AG04449 (cell line): ENCODE measurements around the gene AKAP7.

Experiments used
- CTCF ChIA-PET: fragments of 350-600 bp; formaldehyde crosslinking; extraction: SDS; loops from one replicate; lab custom pipeline; 2021; ENCODE audit warnings: antibody characterized with exemption; lab: Yijun Ruan, JAX
- POLR2A ChIA-PET: fragments of 400-600, 350-600 bp; formaldehyde crosslinking; extraction: SDS; loops from one replicate; lab custom pipeline; 2020; ENCODE audit warnings: antibody characterized with exemption, inconsistent platforms; lab: Yijun Ruan, JAX
- DNase-seq: peaks from one replicate; pipeline ENCODE4 v3.0.0-alpha.2; 2010; ENCODE audit warnings: low read depth, low spot score
- H3K4me3 ChIP-seq: 2 replicates; pipeline ENCODE4 v1.5.1; 2011; ENCODE audit warnings: low read depth, mild to moderate bottlenecking, control low read depth, low read length
- TF ChIP-seq, protein P1 (sequence below): IDR thresholded peaks from one replicate; pipeline ENCODE4 v1.5.1; 2011; ENCODE audit warnings: mild to moderate bottlenecking, moderate library complexity, low read length, control low read depth, inconsistent platforms; ENCODE audit not compliant: insufficient read depth; ENCODE audit errors: missing control alignments

AKAP7 gene

DNA sequence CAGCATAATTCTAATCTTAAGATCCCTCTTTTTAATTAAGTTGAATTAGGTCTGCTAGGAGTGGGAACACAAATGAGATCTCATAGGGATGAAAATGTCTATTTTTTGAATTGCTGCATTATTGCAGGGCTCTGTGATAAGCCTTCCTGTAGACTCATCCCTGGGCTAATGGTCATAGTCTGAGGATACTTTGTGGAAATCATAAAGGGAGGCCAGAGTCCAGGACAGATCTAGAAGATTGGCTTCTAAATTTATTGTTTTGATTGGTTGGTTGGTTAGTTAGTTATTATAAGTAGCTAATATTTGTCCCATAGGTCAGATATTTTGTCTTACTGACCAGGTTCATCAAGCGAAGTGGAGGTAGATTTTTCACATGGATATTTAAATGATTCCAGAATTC, 142.3 kb downstream of the AKAP7 start:
- ChIA-PET CTCF (no interaction called here), POLR2A (no interaction called here)
- no peak for DNase-seq
- TF ChIP-seq, protein P1, sequence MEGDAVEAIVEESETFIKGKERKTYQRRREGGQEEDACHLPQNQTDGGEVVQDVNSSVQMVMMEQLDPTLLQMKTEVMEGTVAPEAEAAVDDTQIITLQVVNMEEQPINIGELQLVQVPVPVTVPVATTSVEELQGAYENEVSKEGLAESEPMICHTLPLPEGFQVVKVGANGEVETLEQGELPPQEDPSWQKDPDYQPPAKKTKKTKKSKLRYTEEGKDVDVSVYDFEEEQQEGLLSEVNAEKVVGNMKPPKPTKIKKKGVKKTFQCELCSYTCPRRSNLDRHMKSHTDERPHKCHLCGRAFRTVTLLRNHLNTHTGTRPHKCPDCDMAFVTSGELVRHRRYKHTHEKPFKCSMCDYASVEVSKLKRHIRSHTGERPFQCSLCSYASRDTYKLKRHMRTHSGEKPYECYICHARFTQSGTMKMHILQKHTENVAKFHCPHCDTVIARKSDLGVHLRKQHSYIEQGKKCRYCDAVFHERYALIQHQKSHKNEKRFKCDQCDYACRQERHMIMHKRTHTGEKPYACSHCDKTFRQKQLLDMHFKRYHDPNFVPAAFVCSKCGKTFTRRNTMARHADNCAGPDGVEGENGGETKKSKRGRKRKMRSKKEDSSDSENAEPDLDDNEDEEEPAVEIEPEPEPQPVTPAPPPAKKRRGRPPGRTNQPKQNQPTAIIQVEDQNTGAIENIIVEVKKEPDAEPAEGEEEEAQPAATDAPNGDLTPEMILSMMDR: no peak
- H3K4me3 ChIP-seq: no peak overlapping the region

- DNase-seq: no peak
- TF ChIP-seq, protein P1: no peak
- no peak overlapping the region for H3K4me3 ChIP-seq
- POLR2A ChIA-PET: no interaction called here
- CTCF ChIA-PET: no interaction called here
Measured at GRCh38 chr6:131281471-131282270, 146.4 kb downstream of the AKAP7 start.

DNA sequence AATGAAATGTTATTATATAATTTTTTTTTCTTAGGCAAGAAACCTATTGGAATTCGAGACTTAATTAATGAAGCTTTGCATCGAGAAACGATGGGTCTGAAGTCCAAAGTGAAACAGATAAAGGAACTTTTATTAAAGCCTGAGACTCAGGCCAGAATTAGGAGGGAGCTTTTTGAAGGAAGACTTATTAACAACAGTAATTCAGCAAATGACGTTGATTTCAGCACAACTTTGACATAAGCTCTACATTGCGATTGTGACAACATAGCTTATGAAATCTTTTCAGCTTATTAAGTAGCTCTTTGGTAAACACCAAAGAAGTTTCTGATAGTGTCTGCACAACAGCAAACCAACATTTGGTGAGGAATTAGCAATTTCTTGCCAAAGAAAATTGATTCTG, 147.1 kb downstream of the AKAP7 start:
- DNase-seq: no peak
- no peak overlapping the region for H3K4me3 ChIP-seq
- POLR2A ChIA-PET: no interaction called here
- CTCF ChIA-PET: no interaction called here
- TF ChIP-seq, protein P1: no peak

DNA sequence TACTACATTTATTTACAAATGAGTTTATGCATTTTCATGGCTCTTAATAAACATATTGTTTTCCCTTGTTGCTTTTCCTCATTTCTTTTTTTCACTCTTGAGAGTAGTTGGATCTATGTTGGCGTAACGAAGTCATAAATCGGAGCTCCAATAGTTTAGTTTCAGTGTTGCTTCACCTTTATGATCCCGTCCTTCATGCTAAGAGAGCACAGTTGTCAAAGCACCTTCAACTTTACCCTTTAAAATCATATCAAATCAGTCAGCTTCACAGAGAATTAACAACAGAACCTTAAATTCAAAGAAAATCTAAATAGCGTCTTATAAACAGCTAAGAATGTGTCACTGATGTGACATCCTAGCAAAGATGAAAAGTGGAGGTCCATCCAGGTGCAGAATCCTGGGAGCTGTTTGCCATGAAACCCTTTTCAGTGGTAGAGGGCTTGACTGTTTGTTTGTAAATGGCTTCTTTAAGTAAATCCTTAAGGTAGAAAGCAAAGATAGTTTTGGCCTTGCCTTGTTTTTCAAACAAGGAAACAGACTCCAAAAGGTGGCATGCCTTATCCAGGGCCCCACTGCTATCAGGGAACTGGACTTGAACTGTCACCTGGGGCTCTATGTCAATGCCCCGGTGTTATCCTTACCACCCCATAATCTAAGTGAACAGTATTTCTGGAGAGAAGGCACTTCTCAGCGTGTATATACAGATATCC, 148.4 kb downstream of the AKAP7 start:
- no peak for DNase-seq
- TF ChIP-seq, protein P1: no peak
- no peak overlapping the region for H3K4me3 ChIP-seq
- POLR2A ChIA-PET: no interaction called here
- CTCF ChIA-PET: no interaction called here

GRCh38 chr6:131285548-131285947, 150.3 kb downstream of the AKAP7 start:
- ChIA-PET POLR2A (no interaction called here), CTCF (no interaction called here)
- TF ChIP-seq, protein P1: no peak
- H3K4me3 ChIP-seq: no peak overlapping the region
- DNase-seq: no peak

DNA sequence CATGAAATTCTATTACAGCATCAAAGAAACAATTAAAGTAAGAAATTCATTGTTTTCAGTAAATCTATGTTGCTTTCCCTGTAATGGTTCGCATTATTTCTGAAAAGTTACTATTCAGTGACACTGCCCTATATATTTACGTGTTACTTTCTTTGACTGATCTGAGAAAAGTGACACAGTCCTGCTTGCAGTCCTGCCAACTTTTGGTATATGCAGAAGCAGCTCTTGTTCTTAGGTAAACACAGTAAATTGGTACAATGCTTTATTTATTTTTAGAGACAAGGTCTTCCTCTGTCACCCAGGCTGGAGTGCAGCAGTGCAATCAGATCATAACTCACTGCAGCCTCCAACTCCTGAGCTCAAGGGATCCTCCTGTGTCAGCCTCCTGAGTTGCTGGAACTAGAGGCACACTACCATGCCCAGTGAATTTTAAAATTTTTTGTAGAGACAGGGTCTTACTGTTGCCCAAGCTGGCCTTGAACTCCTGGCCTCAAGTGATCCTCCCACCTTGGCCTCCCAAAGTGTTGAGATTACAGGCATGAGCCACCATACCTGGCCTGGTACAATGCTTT, 151.3 kb downstream of the AKAP7 start:
- no peak for DNase-seq
- CTCF ChIA-PET: no interaction called here
- TF ChIP-seq, protein P1: no peak
- POLR2A ChIA-PET: no interaction called here
- H3K4me3 ChIP-seq: no peak overlapping the region
